ENCODE measurements around the gene SOCS2. TPM values are rescaled to one million over a fixed set of nuclear protein-coding genes. Genes with fewer than 3 reads are reported as not detected.

SOCS2 gene
- total RNA-seq, 1 experiment from 2014 or later: 15.2 TPM

- ATAC-seq (no peak), DNase-seq (ENCODE audit: low read depth, low spot score) (no peak)
- Histone ChIP-seq H3K4me1 (ENCODE audit: control insufficient read depth in 1 of 2, insufficient read depth in 2 of 2, low read length in 2 of 2) (no peaks in the 10 kb centered on the region), H4K20me1 (ENCODE audit: insufficient read depth) (no peaks in the 10 kb centered on the region), H3K9me2 (ENCODE audit: insufficient read depth) (no peaks in the 10 kb centered on the region), H3K27ac (ENCODE audit: low read depth, low read length) (no peak overlapping the region), H3K9ac (ENCODE audit: low read length) (no peak overlapping the region), H3K36me3 (ENCODE audit: control insufficient read depth in 1 of 2, insufficient read depth in 2 of 2, low read length in 2 of 2) (no peaks in the 10 kb centered on the region), H3K4me2 (ENCODE audit: low read length) (no peak overlapping the region), H3K4me3 (replicated peaks in 1 of 2; ENCODE audit: low read depth in 1 of 2, low read length in 2 of 2) (no peak overlapping the region), H2AFZ (ENCODE audit: low read depth, low read length, poor library complexity, severe bottlenecking) (no peak overlapping the region), H3K9me3 (ENCODE audit: control insufficient read depth in 1 of 2, insufficient read depth in 1 of 2, low read depth in 1 of 2, low read length in 2 of 2) (no peaks in the 10 kb centered on the region), H3K79me2 (ENCODE audit: insufficient read depth, low read length) (no peaks in the 10 kb centered on the region), H3K27me3 (ENCODE audit: insufficient read depth, low read length) (no peaks in the 10 kb centered on the region)
- TF ChIP-seq JUND (IDR thresholded peaks at IDR 0.05) (no peak), FOSL1 (IDR thresholded peaks at IDR 0.05; ENCODE audit: low read depth) (no peak)
- TF ChIP-seq, protein P1, sequence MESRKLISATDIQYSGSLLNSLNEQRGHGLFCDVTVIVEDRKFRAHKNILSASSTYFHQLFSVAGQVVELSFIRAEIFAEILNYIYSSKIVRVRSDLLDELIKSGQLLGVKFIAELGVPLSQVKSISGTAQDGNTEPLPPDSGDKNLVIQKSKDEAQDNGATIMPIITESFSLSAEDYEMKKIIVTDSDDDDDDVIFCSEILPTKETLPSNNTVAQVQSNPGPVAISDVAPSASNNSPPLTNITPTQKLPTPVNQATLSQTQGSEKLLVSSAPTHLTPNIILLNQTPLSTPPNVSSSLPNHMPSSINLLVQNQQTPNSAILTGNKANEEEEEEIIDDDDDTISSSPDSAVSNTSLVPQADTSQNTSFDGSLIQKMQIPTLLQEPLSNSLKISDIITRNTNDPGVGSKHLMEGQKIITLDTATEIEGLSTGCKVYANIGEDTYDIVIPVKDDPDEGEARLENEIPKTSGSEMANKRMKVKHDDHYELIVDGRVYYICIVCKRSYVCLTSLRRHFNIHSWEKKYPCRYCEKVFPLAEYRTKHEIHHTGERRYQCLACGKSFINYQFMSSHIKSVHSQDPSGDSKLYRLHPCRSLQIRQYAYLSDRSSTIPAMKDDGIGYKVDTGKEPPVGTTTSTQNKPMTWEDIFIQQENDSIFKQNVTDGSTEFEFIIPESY (IDR thresholded peaks at IDR 0.05; ENCODE audit: extremely low read depth, insufficient replicate concordance, low read length): no peak
- no TSS peak for BruUV-seq (replicated peaks)
- RAD21 ChIA-PET (ENCODE audit: low non-redundant PET in 1 of 2, low total read pairs in 2 of 2, uncharacterized antibody in 2 of 2, unreplicated experiment in 2 of 2): no interaction called here
- intact Hi-C loops (cut with micrococcal nuclease): no loop called here
- POLR2A ChIA-PET: no interaction called here
- CTCF ChIA-PET: no interaction called here
These were observed 30.6 kb downstream of the SOCS2 start for GRCh38 chr12:93602897-93603668.

- CTCF ChIA-PET: no interaction called here
- TF ChIP-seq EZH2 (IDR thresholded peaks at IDR 0.05) (no peak), YY1 (IDR thresholded peaks at IDR 0.05; ENCODE audit: extremely low read depth, insufficient replicate concordance, low read depth, low read length) (no peak), CTCF (IDR thresholded peaks at IDR 0.05 in 2 of 3, conservative IDR thresholded peaks at IDR 0.05 in 1 of 3; ENCODE audit: borderline replicate concordance in 1 of 3, insufficient read depth in 1 of 3, low read depth in 2 of 3, low read length in 2 of 3) (no peak), JUND (IDR thresholded peaks at IDR 0.05) (no peak), RAD21 (IDR thresholded peaks at IDR 0.05; ENCODE audit: low read depth) (no peak), ZFX (IDR thresholded peaks at IDR 0.05) (no peak), POLR2A (IDR thresholded peaks at IDR 0.05; ENCODE audit: borderline replicate concordance, extremely low read depth, insufficient read depth, insufficient read length) (no peak), ELF1 (IDR thresholded peaks at IDR 0.05; ENCODE audit: borderline replicate concordance, low read depth) (no peak), SP1 (IDR thresholded peaks at IDR 0.05; ENCODE audit: low read depth) (no peak), SRF (IDR thresholded peaks at IDR 0.05; ENCODE audit: low read depth) (no peak), CBX3 (IDR thresholded peaks at IDR 0.05; ENCODE audit: low read depth) (no peak)
- TF ChIP-seq, protein P2, sequence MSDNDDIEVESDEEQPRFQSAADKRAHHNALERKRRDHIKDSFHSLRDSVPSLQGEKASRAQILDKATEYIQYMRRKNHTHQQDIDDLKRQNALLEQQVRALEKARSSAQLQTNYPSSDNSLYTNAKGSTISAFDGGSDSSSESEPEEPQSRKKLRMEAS (IDR thresholded peaks at IDR 0.05): no peak
- TF ChIP-seq, protein P1 (IDR thresholded peaks at IDR 0.05; ENCODE audit: extremely low read depth, insufficient replicate concordance, low read length): no peak
These were observed 31.3 kb downstream of the SOCS2 start for GRCh38 chr12:93603762-93604161.

More at GRCh38 chr12:93603762-93604161, 31.3 kb downstream of the SOCS2 start:
- Histone ChIP-seq H3K27ac (ENCODE audit: low read depth, low read length) (no peak overlapping the region), H3K27me3 (ENCODE audit: insufficient read depth, low read length) (no peaks in the 10 kb centered on the region), H4K20me1 (ENCODE audit: insufficient read depth) (no peaks in the 10 kb centered on the region), H3K9me2 (ENCODE audit: insufficient read depth) (no peaks in the 10 kb centered on the region), H3K9ac (ENCODE audit: low read length) (no peak overlapping the region), H3K36me3 (ENCODE audit: control insufficient read depth in 1 of 2, insufficient read depth in 2 of 2, low read length in 2 of 2) (no peaks in the 10 kb centered on the region), H3K4me1 (ENCODE audit: control insufficient read depth in 1 of 2, insufficient read depth in 2 of 2, low read length in 2 of 2) (no peaks in the 10 kb centered on the region), H3K9me3 (ENCODE audit: control insufficient read depth in 1 of 2, insufficient read depth in 1 of 2, low read depth in 1 of 2, low read length in 2 of 2) (no peaks in the 10 kb centered on the region), H3K4me2 (ENCODE audit: low read length) (no peak overlapping the region), H3K4me3 (replicated peaks in 1 of 2; ENCODE audit: low read depth in 1 of 2, low read length in 2 of 2) (no peak overlapping the region), H3K79me2 (ENCODE audit: insufficient read depth, low read length) (no peaks in the 10 kb centered on the region), H2AFZ (ENCODE audit: low read depth, low read length, poor library complexity, severe bottlenecking) (no peak overlapping the region)
- ATAC-seq (no peak), DNase-seq (ENCODE audit: low read depth, low spot score) (no peak)
- intact Hi-C loops (cut with micrococcal nuclease): no loop called here
- ChIA-PET POLR2A (no interaction called here), RAD21 (ENCODE audit: low non-redundant PET in 1 of 2, low total read pairs in 2 of 2, uncharacterized antibody in 2 of 2, unreplicated experiment in 2 of 2) (no interaction called here)
- no TSS peak for BruUV-seq (replicated peaks)

All from HCT116 (cell line).